AG09319 (cell line): ENCODE data around the gene B4GALT1.
"Not testable (repeated sequence)": the region's sequence is repeated elsewhere in the genome, so short reads cannot be mapped to it uniquely, and the experiment has no call there.

ENCODE experiments used
- DNase-seq: peaks from one replicate; pipeline ENCODE4 v3.0.0-alpha.2; 2010; ENCODE audit warnings: low read depth; ENCODE audit errors: extremely low read depth
- CTCF ChIP-seq: IDR thresholded peaks from 2 replicates; pipeline ENCODE4 v1.5.1; 2011; ENCODE audit warnings: low read depth, mild to moderate bottlenecking, inconsistent platforms, low read length, moderate library complexity

The B4GALT1 gene

DNA sequence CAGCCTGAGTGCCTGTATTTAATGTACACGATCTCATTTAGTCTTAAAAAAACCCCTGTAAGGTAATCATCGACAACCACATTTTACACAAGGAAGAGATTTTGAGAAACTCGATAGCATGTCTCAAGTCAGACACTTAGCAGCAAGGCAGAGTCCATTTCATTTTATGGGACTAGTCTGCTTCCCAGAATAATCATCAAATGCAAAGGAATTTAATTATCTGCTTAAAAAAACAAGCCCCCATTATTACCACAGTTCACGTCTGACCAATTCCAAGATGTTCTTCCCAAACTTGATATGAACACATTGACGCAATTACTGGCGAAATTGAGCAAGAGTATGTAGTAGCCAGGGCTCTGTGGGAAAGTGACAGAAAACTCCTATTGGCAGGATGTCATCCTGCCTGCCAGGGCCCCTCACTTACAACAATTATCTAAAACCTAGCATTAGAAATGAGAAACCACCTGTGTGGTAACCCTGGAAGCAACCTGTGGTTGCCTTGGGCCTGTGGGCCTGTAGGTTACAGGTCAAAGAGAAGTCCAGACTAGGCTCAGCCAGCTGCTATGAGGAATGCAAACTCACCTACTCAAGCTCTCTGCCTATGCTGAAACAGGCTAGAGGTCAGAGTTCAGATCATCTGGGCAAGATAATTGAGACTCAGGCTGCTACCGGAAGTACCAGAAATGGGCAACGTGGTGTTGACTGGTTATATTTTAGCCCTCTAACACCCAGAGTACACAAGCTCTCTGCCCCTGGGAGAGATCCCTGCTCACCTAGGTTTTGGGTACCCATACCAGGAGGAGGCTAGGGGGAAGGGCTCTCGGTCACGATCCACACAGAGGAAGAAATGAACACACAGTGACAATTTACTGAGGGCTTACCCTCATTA is 1.6 kb downstream of the B4GALT1 start:
- no peak for TF ChIP-seq CTCF
- DNase-seq: peak; percentile 83

- DNase-seq: not testable (repeated sequence)
Observed at GRCh38 chr9:33164921-33165262, 2.2 kb downstream of the B4GALT1 start.

DNA sequence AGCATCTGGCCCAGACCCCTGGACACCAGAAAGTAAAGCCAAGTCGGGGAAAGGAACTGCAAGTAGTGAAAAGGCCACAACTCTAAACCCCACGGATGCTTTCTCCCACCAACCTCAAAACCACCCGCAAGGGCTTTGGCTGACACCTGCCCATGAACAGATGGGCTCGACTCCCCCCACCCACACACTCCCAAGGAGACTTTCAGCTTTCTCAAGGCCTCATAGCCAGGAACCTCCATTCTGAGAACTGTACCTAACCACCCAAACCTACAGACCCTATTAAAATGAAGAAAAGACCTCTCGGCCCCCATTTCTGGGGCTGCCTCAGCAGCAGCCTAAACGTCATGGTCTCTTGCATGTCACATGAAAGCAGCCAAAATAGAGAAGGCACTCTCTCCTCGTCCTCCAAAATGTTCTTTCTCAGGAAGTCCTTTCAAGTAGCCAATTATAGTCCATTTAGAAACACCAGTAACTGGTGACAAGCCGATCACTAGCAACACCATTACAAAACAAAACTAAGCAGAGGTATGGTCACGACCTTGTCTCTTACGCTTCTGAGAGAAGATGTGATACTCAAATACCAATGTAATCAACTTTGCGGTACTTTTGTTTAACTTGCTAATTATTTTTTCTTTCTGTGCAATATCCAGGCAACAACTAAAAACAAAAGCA is 2.9 kb downstream of the B4GALT1 start:
- no peak for DNase-seq
- no peak for TF ChIP-seq CTCF

DNA sequence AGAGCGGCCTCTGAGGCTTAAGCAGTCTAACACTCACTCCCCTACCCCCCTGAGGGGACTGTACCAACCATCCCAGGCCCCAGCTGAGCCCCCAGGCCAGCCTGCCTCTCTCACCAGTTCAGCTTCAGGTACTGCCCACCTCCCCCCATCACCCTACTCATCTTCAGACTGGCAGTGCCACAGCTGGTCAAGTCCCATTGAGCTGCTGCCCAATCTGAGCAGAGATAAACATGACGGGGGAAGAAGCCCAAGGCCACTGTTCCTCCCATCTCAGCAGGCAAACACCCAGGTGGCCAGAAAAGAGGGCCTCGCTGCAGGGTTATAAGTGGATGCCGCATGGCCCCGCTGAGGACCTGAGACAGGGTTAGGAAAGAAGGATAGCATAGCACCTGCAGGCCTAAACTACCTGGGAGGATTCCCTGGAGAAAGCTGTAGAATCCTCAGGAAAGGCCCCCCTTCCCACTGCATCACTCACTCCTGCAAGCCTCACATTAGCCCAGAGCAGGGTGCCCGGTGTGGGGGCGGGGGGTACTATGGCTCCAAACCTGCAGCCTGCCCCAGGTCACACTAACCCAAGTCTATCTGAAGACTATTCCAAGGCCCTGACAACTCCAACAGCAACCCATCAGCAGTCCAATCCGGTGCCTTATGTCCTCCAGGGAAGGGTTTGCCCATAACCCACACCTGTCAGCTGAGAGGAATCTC is 3.6 kb downstream of the B4GALT1 start:
- no peak for DNase-seq
- TF ChIP-seq CTCF: no peak

DNA sequence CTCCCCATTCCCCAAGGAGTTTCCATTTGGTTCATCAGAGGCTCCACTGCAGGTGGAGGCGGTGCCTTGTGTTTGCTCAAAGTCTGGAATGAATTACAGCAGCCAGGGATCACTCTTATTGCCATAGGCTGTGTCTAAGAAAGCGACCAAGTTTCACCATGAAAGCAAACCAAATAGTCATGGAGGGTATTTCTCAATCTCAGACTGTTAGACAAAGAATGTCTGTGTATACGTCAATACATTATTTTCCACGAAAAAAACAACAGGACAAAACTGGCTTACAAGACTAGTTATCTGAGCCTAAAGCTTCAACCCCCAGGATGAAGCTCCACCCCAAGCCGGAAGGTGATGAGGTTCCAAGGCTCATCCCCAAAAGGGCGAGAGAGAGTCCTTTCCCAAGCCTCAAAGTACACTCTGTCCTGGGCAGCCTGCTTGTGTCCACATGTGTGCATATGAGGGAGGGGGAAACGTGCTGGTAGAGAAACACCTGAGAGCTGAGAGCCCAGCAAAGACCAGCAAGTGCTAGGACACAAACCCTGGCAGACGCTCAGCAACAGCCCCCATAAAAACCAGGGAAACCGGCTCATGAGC is 4.3 kb downstream of the B4GALT1 start:
- TF ChIP-seq CTCF: no peak
- peak; percentile 84 for DNase-seq

DNA sequence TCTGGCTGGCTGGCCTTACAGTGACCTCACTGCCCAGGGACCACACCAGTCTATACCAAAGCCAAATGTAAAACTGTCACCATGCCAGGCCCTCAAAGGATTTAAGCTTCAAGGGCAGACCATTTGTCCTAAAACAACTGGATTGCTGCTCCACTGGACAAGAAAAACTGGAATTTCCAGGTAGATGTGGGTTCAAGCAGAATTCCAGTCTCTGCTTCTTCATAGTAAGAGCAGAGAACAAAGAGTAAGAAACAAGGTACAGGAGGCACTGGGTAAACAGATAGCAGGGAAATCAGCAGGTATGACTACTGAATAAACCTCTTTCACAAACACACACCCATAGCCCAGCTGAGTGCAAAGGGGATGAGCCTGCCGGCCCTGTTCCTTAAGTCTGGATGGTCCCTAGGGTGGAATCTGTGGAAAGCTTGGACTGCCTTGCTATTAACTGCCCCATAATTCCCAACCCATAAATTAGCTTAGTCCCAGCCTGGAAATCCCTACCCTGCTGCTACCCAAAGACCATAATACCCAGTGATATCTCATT is 5.5 kb downstream of the B4GALT1 start:
- DNase-seq: no peak
- no peak for TF ChIP-seq CTCF

DNA sequence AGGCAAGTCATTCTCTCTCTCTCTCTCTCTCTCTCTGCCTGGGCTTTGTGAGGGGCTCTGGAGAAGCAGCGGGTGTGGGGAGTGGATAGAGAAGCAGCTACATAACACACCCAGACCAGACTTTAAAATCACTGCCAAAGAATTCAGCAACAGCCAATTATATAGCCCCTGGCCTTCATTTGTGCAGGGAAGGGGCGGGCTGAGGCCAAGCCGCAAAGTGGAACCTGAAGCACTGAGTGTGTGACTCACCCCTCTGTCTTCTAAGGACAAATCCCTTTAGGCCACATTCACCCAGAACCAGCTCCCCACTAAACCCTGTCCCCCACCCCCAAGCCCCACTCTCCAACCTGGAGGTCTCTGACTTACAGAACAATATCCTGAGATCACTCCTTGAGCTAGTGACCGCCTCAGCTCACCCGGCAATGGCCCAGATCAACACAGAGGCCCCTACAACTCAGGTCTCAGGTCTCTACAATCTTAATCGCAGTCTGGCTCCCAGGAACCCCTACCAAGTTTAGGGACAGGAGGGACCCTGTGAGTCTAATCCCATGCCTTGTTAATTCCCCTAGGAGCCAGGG is 6.0 kb downstream of the B4GALT1 start:
- TF ChIP-seq CTCF: no peak
- peak; percentile 91 for DNase-seq

GRCh38 chr9:33160446-33160845 is 6.7 kb downstream of the B4GALT1 start:
- not testable (repeated sequence) for DNase-seq
